Keratinocyte (primary cell): Measurements from ENCODE around the gene KBTBD6.

ENCODE experiments used
- EZH2 ChIP-seq: IDR thresholded peaks from one replicate; pipeline ENCODE4 v1.6.1; 2012; ENCODE audit warnings: inconsistent platforms, mild to moderate bottlenecking, low read length, moderate library complexity
- TF ChIP-seq, protein P1 (sequence below), 3 experiments: IDR thresholded peaks in 1 of 3; conservative IDR thresholded peaks in 1 of 3; optimal IDR thresholded peaks in 1 of 3; 2 replicates in 2 of 3; 3 replicates in 1 of 3; pipeline versions ENCODE3 to v1.5.1; 2011; ENCODE audit warnings: low read length in 3 of 3, mild to moderate bottlenecking in 3 of 3, moderate library complexity in 2 of 3, control low read depth in 1 of 3, inconsistent platforms in 1 of 3; ENCODE audit not compliant: insufficient read depth in 2 of 3; ENCODE audit errors: extremely low read depth in 1 of 3

DNA sequence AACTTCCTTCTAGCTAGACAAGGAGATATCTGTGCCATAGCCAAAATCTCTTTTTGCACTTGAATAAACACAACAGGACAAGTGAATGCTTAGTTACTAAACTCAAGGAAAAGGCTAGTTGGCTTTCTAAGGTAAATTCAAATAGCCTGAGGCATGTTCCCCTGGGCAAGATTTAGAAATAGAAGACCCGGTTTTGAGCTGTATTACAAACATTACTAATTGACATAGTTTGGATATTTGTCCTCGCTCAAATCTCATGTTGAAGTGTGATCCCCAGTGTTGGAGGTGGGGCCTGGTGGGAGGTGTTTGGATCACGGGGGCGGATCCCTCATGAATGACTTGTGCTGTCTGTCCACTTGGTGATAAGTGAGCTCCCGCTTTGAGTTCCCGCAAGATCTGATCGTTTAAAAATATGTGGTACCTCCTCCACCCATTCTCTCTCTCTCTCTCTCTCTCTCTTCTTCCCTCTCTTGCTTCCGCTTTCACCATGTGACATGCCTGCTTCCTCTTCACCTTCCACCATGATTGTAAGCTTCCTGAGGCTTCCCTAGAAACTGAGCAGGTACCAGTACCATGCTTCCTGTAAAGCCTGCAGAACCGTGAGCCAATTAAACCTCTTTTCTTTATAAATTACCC is 3.9 kb upstream of the KBTBD6 start:
- TF ChIP-seq, protein P1, sequence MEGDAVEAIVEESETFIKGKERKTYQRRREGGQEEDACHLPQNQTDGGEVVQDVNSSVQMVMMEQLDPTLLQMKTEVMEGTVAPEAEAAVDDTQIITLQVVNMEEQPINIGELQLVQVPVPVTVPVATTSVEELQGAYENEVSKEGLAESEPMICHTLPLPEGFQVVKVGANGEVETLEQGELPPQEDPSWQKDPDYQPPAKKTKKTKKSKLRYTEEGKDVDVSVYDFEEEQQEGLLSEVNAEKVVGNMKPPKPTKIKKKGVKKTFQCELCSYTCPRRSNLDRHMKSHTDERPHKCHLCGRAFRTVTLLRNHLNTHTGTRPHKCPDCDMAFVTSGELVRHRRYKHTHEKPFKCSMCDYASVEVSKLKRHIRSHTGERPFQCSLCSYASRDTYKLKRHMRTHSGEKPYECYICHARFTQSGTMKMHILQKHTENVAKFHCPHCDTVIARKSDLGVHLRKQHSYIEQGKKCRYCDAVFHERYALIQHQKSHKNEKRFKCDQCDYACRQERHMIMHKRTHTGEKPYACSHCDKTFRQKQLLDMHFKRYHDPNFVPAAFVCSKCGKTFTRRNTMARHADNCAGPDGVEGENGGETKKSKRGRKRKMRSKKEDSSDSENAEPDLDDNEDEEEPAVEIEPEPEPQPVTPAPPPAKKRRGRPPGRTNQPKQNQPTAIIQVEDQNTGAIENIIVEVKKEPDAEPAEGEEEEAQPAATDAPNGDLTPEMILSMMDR (optimal IDR thresholded peaks at IDR 0.05 in 1 of 3, IDR thresholded peaks at IDR 0.05 in 1 of 3, conservative IDR thresholded peaks at IDR 0.05 in 1 of 3; ENCODE audit: extremely low read depth in 1 of 3, insufficient read depth in 2 of 3, low read length in 3 of 3), result no peak
- TF ChIP-seq EZH2, result no peak
